ENCODE data around the gene DDR2. TPM values are rescaled to one million over a fixed set of nuclear protein-coding genes. Genes with fewer than 3 reads are reported as not detected.
"Not testable (repeated sequence)": the region's sequence is repeated elsewhere in the genome, so short reads cannot be mapped to it uniquely, and the experiment has no call there.

The DDR2 gene
- 28.9 and 39.2 TPM in 2 replicates for polyA plus RNA-seq (2014; cell fraction: cytosol; rRNA removed)
- polyA plus RNA-seq (2014; cell fraction: nucleus; rRNA removed): 50.1 and 56.0 TPM in 2 replicates

GRCh38 chr1:162632217-162632666 lies at the start of gene DDR2:
Gene DDR2, plus strand, starts transcription at chr1:162632464. Its CDS starts 86,600 bp downstream, at chr1:162719064.
- DNase-seq (ENCODE audit: low spot score): peak; percentile 86

GRCh38 chr1:162582901-162583300 lies 49.4 kb upstream of the DDR2 start:
- DNase-seq (ENCODE audit: low spot score): not testable (repeated sequence)

GRCh38 chr1:162585101-162585500 lies 47.2 kb upstream of the DDR2 start:
- not testable (repeated sequence) for DNase-seq (ENCODE audit: low spot score)

GRCh38 chr1:162587347-162587746 lies 44.9 kb upstream of the DDR2 start:
- DNase-seq (ENCODE audit: low spot score): no peak

GRCh38 chr1:162587761-162588260 lies 44.5 kb upstream of the DDR2 start:
- DNase-seq (ENCODE audit: low spot score): no peak

- DNase-seq (ENCODE audit: low spot score): no peak
Observed at GRCh38 chr1:162590101-162590500, 42.2 kb upstream of the DDR2 start.

GRCh38 chr1:162590686-162591085 lies 41.6 kb upstream of the DDR2 start:
- DNase-seq (ENCODE audit: low spot score): no peak

GRCh38 chr1:162596514-162597170 lies 35.6 kb upstream of the DDR2 start:
- DNase-seq (ENCODE audit: low spot score): no peak

- DNase-seq (ENCODE audit: low spot score): no peak
Observed at GRCh38 chr1:162599451-162599850, 32.8 kb upstream of the DDR2 start.

GRCh38 chr1:162603117-162603516 lies 29.1 kb upstream of the DDR2 start:
- not testable (repeated sequence) for DNase-seq (ENCODE audit: low spot score)

- DNase-seq (ENCODE audit: low spot score): no peak
Observed at GRCh38 chr1:162605225-162605927, 26.9 kb upstream of the DDR2 start.

- no peak for DNase-seq (ENCODE audit: low spot score)
Observed at GRCh38 chr1:162609306-162609705, 23.0 kb upstream of the DDR2 start.

- DNase-seq (ENCODE audit: low spot score): no peak
Observed at GRCh38 chr1:162612606-162613400, 19.5 kb upstream of the DDR2 start.

- no peak for DNase-seq (ENCODE audit: low spot score)
Observed at GRCh38 chr1:162616848-162617247, 15.4 kb upstream of the DDR2 start.

- DNase-seq (ENCODE audit: low spot score): no peak
Observed at GRCh38 chr1:162617513-162617912, 14.8 kb upstream of the DDR2 start.

- DNase-seq (ENCODE audit: low spot score): no peak
Observed at GRCh38 chr1:162619076-162619475, 13.2 kb upstream of the DDR2 start.

- DNase-seq (ENCODE audit: low spot score): no peak
Observed at GRCh38 chr1:162621256-162621655, 11.0 kb upstream of the DDR2 start.

GRCh38 chr1:162625679-162626078 lies 6.6 kb upstream of the DDR2 start:
- peak; percentile 62 for DNase-seq (ENCODE audit: low spot score)

GRCh38 chr1:162626094-162626493 lies 6.2 kb upstream of the DDR2 start:
- no peak for DNase-seq (ENCODE audit: low spot score)

- no peak for DNase-seq (ENCODE audit: low spot score)
Observed at GRCh38 chr1:162626761-162627160, 5.5 kb upstream of the DDR2 start.

GRCh38 chr1:162627662-162628296 lies 4.5 kb upstream of the DDR2 start:
- DNase-seq (ENCODE audit: low spot score): peak; percentile 54
